Bronchial epithelial cell (primary cell): ENCODE data around the gene PCED1A. TPM values are rescaled to one million over a fixed set of nuclear protein-coding genes. Genes with fewer than 3 reads are reported as not detected.

ENCODE experiments used
- DNase-seq: peaks from one replicate; pipeline ENCODE4 v3.0.0-alpha.2; 2010; ENCODE audit warnings: low read depth
- FAIRE-seq: peaks from 2 replicates; lab custom pipeline; 2011; peaks lifted over from hg19 to GRCh38; lab: Jason Lieb, UNC
- H3K27me3 ChIP-seq: 2 replicates; pipeline ENCODE4 v1.5.1; 2011; ENCODE audit warnings: low read length; ENCODE audit not compliant: control insufficient read depth, insufficient read depth
- H3K36me3 ChIP-seq: 2 replicates; pipeline ENCODE4 v1.5.1; 2011; ENCODE audit warnings: low read length; ENCODE audit not compliant: control insufficient read depth, insufficient read depth
- H3K4me3 ChIP-seq: 2 replicates; pipeline ENCODE4 v1.5.1; 2011; ENCODE audit warnings: mild to moderate bottlenecking, low read depth, low read length, control low read depth
- CTCF ChIP-seq: IDR thresholded peaks from 2 replicates; pipeline ENCODE4 v1.5.1; 2011; ENCODE audit warnings: mild to moderate bottlenecking, moderate library complexity, low read length, control low read depth, inconsistent platforms; ENCODE audit not compliant: insufficient read depth, severe bottlenecking
- total RNA-seq: library from RNA; depleted of rRNA; stranded (reverse); fragments of >200 nt; gene quantifications from 2 replicates; pipeline ENCODE4 v1.2.1, GENCODE V29; 2014

PCED1A gene
- total RNA-seq, 1 donor from 2014 or later = 17.9 TPM

- Histone ChIP-seq H3K4me3 (no peak overlapping the region), H3K27me3 (peaks cover 38% of the 10 kb centered on the region), H3K36me3 (no peaks in the 10 kb centered on the region)
- DNase-seq (no peak), FAIRE-seq (no peak)
- TF ChIP-seq CTCF = no peak
Measured at GRCh38 chr20:2804041-2804828, 36.2 kb downstream of the PCED1A start.

GRCh38 chr20:2801286-2801728 lies 39.1 kb downstream of the PCED1A start:
- Histone ChIP-seq H3K27me3 (peaks cover 37% of the 10 kb centered on the region), H3K4me3 (no peak overlapping the region), H3K36me3 (no peaks in the 10 kb centered on the region)
- TF ChIP-seq CTCF = no peak
- no peak for DNase-seq
- no peak for FAIRE-seq

- peaks cover 31% of the 10 kb centered on the region for H3K27me3 ChIP-seq
- no peaks in the 10 kb centered on the region for H3K36me3 ChIP-seq
- no peak within 1 kb of the TSS for H3K4me3 ChIP-seq
- DNase-seq (no peak), FAIRE-seq (no peak)
- no peak for TF ChIP-seq CTCF
Measured at GRCh38 chr20:2800521-2801285, 39.8 kb downstream of the PCED1A start, which contains the start of gene CPXM1. CPXM1 (minus strand) TSS chr20:2800627; CDS start chr20:2800572, 55 bp downstream.

- no peak for FAIRE-seq
- Histone ChIP-seq H3K27me3 (peaks cover 26% of the 10 kb centered on the region), H3K4me3 (no peak overlapping the region), H3K36me3 (no peaks in the 10 kb centered on the region)
- no peak for DNase-seq
- TF ChIP-seq CTCF = no peak
Measured at GRCh38 chr20:2799688-2800520, 40.6 kb downstream of the PCED1A start.

GRCh38 chr20:2799271-2799670 lies 41.2 kb downstream of the PCED1A start:
- H3K36me3 ChIP-seq = no peaks in the 10 kb centered on the region
- TF ChIP-seq CTCF = no peak
- H3K4me3 ChIP-seq = no peak overlapping the region
- peaks cover 25% of the 10 kb centered on the region for H3K27me3 ChIP-seq
- DNase-seq (no peak), FAIRE-seq (no peak)
